Testis (tissue), 3 donors: ENCODE measurements around the gene COX6B1. TPM values are rescaled to one million over a fixed set of nuclear protein-coding genes. Genes with fewer than 3 reads are reported as not detected.

Experiments used
- DNase-seq: peaks from one replicate; pipeline ENCODE4 v3.0.0-alpha.2; 2019
- H3K27ac ChIP-seq, 2 donors: fragments of 200-600 bp; sonication (generic); one replicate each; pipeline ENCODE4 v1.5.1; 2019
- H3K27me3 ChIP-seq: fragments of 200-600 bp; sonication (generic); one replicate; pipeline ENCODE4 v1.5.1; 2019
- H3K36me3 ChIP-seq: fragments of 200-600 bp; sonication (generic); one replicate; pipeline ENCODE4 v1.5.1; 2017; ENCODE audit warnings: low read depth; ENCODE audit errors: missing control alignments
- H3K4me1 ChIP-seq: fragments of 200-600 bp; sonication (generic); one replicate; pipeline ENCODE4 v1.5.1; 2019
- H3K4me3 ChIP-seq, 2 donors: fragments of 200-600 bp; sonication (generic); one replicate each; pipeline ENCODE4 v1.5.1; 2017 to 2019
- H3K9me3 ChIP-seq: fragments of 200-600 bp; sonication (generic); one replicate; pipeline ENCODE4 v1.5.1; 2017
- CTCF ChIP-seq, 3 experiments: fragments of 450-650 bp in 2 of 3; fragments of 200-600 bp in 1 of 3; sonication (generic) in 1 of 3; IDR thresholded peaks; one replicate each; pipeline ENCODE4 v1.5.1; 2016 to 2019; ENCODE audit warnings: antibody characterized with exemption in 3 of 3, mild to moderate bottlenecking in 2 of 3, moderate library complexity in 1 of 3
- POLR2A ChIP-seq: fragments of 450-650 bp; IDR thresholded peaks from one replicate; pipeline ENCODE4 v1.6.1; 2017; ENCODE audit warnings: antibody characterized with exemption, mild to moderate bottlenecking, moderate library complexity
- WGBS, 2 donors: methylation state at CpG; one replicate each; pipeline ENCODE4 v1.1.5; 2018; 5-methylcytosine and 5-hydroxymethylcytosine counted together
- intact Hi-C: fragments of 100-400 bp; cut with DNase I; formaldehyde crosslinking; loops from one replicate; pipeline ENCODE4 v1.15.1; 2023; ENCODE audit warnings: low total_unique reads
- polyA plus RNA-seq: library from polyadenylated mRNA; stranded (reverse); fragments of 350-450 nt; fragmentation: Illumina TruSeq; extraction: RNeasy Lipid Tissue Mini Kit (QIAGEN cat#74804); gene quantifications from one replicate; pipeline ENCODE4 v1.2.3, GENCODE V29; 2014; ENCODE audit warnings: low read depth, low replicate concordance; ENCODE audit not compliant: insufficient read depth
- total RNA-seq, 2 donors: library from RNA; depleted of rRNA; stranded (reverse); fragments of >200 nt; gene quantifications; one replicate each; pipeline ENCODE4 v1.2.3, GENCODE V29; 2016

Gene COX6B1
- total and polyA plus RNA-seq, 3 donors from 2014 or later: 198 to 322 (median 262) TPM

DNA sequence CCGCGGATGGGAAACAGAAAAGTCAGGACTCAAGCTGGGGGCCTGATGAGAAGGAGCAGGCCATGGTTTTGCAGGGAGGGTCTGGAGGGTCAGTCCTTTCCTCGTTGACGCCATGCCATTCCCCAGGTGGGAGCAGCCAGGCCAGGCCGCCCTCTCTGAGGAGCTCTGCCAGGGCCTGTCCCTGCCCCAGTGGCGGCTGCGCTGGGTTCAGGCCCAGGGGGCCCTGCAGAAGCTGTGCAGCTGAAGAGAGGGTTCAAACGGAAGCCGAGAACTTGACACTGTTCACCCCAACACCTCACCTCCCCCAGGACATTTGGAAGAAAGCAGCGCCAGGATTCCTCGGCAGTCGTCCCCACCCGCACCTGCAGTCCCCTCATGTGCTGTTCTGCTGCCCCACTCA lies 25.4 kb upstream of the COX6B1 start:
- no peak overlapping the region for H3K27ac ChIP-seq
- H3K9me3 ChIP-seq: no peaks in the 10 kb centered on the region
- H3K4me3 ChIP-seq: no peak overlapping the region
- intact Hi-C loops: no loop called here
- no peaks in the 10 kb centered on the region for H3K4me1 ChIP-seq
- no peak for TF ChIP-seq POLR2A
- TF ChIP-seq CTCF (IDR thresholded peaks at IDR 0.05): no peak
- no peaks in the 10 kb centered on the region for H3K36me3 ChIP-seq
- no peak for DNase-seq
- no peaks in the 10 kb centered on the region for H3K27me3 ChIP-seq
- 85 to 88% methylated on average over 12 to 13 of the region's 13 CpGs for WGBS, 2 donors

GRCh38 chr19:35623327-35624010 lies 24.7 kb upstream of the COX6B1 start:
- H3K36me3 ChIP-seq: no peaks in the 10 kb centered on the region
- intact Hi-C loops: no loop called here
- no peaks in the 10 kb centered on the region for H3K9me3 ChIP-seq
- no peaks in the 10 kb centered on the region for H3K27me3 ChIP-seq
- no peak overlapping the region for H3K4me3 ChIP-seq
- no peak for TF ChIP-seq CTCF (IDR thresholded peaks at IDR 0.05)
- no peak for TF ChIP-seq POLR2A
- DNase-seq: no peak
- H3K4me1 ChIP-seq: no peaks in the 10 kb centered on the region
- WGBS, 2 donors: 82 to 88% methylated on average over 6 of the region's 6 CpGs
- H3K27ac ChIP-seq: no peak overlapping the region

DNA sequence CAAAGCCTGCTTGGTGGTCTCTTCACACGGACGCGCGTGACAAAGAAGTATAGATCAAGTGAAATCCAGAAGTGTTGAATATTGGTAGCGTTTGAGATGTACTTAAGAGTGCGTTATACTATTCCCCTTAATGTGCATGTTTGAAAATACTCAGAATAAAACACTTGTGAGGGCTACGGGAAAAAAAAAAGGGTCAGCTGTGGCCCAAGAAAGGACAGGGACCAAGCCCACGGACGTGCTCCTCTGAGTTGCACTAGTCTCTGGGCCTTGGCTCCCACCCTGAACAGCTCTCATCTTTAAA lies 19.9 kb upstream of the COX6B1 start:
- Histone ChIP-seq H3K9me3 (no peaks in the 10 kb centered on the region), H3K4me3 (peak overlapping the region; percentile 77 to 80), H3K4me1 (peaks cover 5% of the 10 kb centered on the region), H3K27me3 (no peaks in the 10 kb centered on the region), H3K36me3 (no peaks in the 10 kb centered on the region), H3K27ac (peak overlapping the region; percentile 52 to 88)
- no peak for DNase-seq
- TF ChIP-seq CTCF (IDR thresholded peaks at IDR 0.05) (no peak), POLR2A (no peak)
- WGBS, 2 donors: 3 to 8% methylated on average over 9 of the region's 9 CpGs
- intact Hi-C loops: no loop called here

DNA sequence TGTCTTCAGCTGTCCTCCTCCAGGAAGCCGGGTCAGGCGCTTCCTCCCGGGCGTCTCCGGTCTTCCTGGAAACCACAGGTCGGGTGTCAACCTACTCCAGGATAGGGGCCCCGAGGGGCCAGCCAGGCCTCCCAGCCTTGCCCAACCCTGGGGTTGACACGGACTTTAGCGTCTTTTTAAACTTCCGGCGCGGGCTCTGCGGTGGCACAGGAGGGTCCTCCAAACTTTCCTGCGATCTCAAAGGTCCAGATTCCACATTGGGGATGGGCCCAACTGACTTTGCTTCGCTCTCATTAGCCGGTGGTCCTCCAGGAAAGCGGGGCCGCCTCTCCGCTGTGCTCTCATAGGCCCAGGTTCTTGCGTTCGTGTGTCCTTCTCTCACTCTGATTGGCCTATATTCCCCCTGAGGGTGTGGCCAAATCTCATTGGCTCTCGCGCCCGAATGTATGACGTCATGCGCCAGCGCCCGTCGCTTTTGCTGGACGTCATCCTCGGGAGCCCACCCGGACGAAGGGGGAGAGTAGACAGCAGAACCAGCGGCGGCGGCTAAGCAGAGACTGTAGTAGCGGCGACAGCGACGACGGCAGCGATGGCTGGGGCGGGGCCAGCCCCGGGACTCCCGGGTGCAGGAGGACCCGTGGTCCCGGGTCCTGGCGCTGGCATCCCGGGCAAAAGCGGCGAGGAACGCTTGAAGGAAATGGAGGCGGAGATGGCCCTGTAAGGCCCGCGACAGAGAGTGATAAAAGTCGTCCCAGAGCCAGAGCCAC lies 19.4 kb upstream of the COX6B1 start, which contains the start of gene RBM42:
RBM42 (plus strand) TSS at position 472 of the 767 bp plus-strand sequence; CDS start at position 590, 118 bp downstream.
- 0% methylated on average over 21 to 50 of the region's 56 CpGs for WGBS, 2 donors
- peak within 1 kb of the TSS; percentile 52 to 88 for H3K27ac ChIP-seq
- peaks cover 5% of the 10 kb centered on the region for H3K4me1 ChIP-seq
- H3K36me3 ChIP-seq: no peaks in the 10 kb centered on the region
- H3K27me3 ChIP-seq: no peaks in the 10 kb centered on the region
- peak within 1 kb of the TSS; percentile 77 to 80 for H3K4me3 ChIP-seq
- intact Hi-C loops: no loop called here
- TF ChIP-seq POLR2A (peak; percentile 1), CTCF (IDR thresholded peaks at IDR 0.05) (peak in 2 of 3 experiments; percentile 16 to 38)
- no peaks in the 10 kb centered on the region for H3K9me3 ChIP-seq
- peak; percentile 99 for DNase-seq

DNA sequence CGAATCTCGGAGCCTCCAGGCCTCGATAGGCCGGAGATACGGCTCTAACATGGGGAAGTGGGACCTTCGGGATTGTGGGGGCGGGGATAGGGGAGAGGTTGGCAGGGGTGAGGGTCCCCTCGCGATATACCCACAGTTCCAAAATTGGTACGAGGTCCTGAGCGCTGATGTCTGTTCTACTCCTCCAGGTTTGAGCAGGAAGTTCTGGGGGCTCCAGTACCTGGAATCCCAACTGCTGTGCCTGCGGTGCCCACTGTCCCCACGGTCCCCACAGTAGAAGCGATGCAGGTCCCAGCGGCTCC lies 18.8 kb upstream of the COX6B1 start:
- TF ChIP-seq CTCF (IDR thresholded peaks at IDR 0.05): no peak
- no peak for TF ChIP-seq POLR2A
- Histone ChIP-seq H3K27me3 (no peaks in the 10 kb centered on the region), H3K27ac (peak overlapping the region; percentile 52 to 88), H3K36me3 (no peaks in the 10 kb centered on the region), H3K4me3 (peak overlapping the region; percentile 77 to 80), H3K9me3 (no peaks in the 10 kb centered on the region), H3K4me1 (peaks cover 5% of the 10 kb centered on the region)
- intact Hi-C loops: no loop called here
- no peak for DNase-seq
- 2 to 3% methylated on average over 10 to 15 of the region's 15 CpGs for WGBS, 2 donors
